Measurements from ENCODE around the gene ARF4. TPM values are rescaled to one million over a fixed set of nuclear protein-coding genes. Genes with fewer than 3 reads are reported as not detected.

ARF4 gene
- total and polyA plus RNA-seq, 10 of the 15 experiments (the other 5 are each of a cell fraction or from before 2014, with no cell fraction given): 66.2 to 283 (median 128) TPM

DNA sequence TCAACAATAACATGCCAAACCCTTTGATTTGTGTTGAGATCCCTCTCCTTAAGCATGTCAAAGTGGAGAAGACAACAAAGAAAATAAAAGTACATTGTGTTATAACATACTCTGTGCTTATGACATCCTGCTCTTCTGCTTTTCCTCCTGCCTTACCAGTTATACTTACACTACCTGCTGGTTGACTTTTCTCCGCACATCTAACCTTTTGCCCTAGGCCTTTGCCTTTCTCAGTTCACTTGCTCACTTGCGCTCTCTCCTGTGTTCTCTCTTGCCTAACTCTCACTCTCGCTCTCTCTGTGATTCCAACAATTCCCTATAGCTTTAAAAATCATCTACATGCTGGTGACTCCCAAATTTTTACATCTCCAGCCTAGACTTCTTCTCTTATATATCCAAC is 58.7 kb downstream of the ARF4 start:
- ChIA-PET POLR2A (no interaction called here), CTCF (no interaction called here), RAD21 (ENCODE audit: unreplicated experiment) (no interaction called here), SMC1A (ENCODE audit: uncharacterized antibody, unreplicated experiment) (no interaction called here)
- in situ Hi-C loops (cut with MboI): no loop called here
- Histone ChIP-seq H3K79me2 (ENCODE audit: control insufficient read depth, insufficient read depth, low read length) (no peaks in the 10 kb centered on the region), H3K9me3 (replicated peaks; ENCODE audit: control insufficient read depth, insufficient read depth, low read length) (no peaks in the 10 kb centered on the region), H3K4me2 (ENCODE audit: control insufficient read depth, insufficient read depth) (no peak overlapping the region), H3K9ac (ENCODE audit: control insufficient read depth, insufficient read depth, low read length) (no peak overlapping the region), H3K36me3 (ENCODE audit: control insufficient read depth in 2 of 2, insufficient read depth in 2 of 2, low read length in 1 of 2) (no peaks in the 10 kb centered on the region), H3K27me3 (replicated peaks in 1 of 2; ENCODE audit: control insufficient read depth in 2 of 2, insufficient read depth in 2 of 2, low read length in 1 of 2) (no peaks in the 10 kb centered on the region), H3K27ac (ENCODE audit: control insufficient read depth, insufficient read depth) (no peak overlapping the region), H4K20me1 (ENCODE audit: control insufficient read depth, insufficient read depth) (no peaks in the 10 kb centered on the region), H3K4me1 (ENCODE audit: control insufficient read depth, insufficient read depth, low read length) (no peaks in the 10 kb centered on the region), H2AFZ (ENCODE audit: control insufficient read depth, low read depth, low read length) (no peak overlapping the region), H3K4me3 (no peak overlapping the region)
- DNase-seq (ENCODE audit: low read depth, low spot score): no peak
- WGBS (ENCODE audit: insufficient coverage, insufficient replicate concordance, low lambda C conversion rate, missing lambda C conversion rate): 77% methylated on average over 3 of the region's 3 CpGs
- no peak for FAIRE-seq
- no peak for ATAC-seq
- no peak for TF ChIP-seq KLF5 (IDR thresholded peaks at IDR 0.05; ENCODE audit: partially characterized antibody)
- TF ChIP-seq TCF3 (IDR thresholded peaks at IDR 0.05; ENCODE audit: borderline replicate concordance, insufficient read depth, low read depth, low read length): no peak
- no peak for TF ChIP-seq POLR2AphosphoS2 (IDR thresholded peaks at IDR 0.05; ENCODE audit: low read depth, low read length)
- no peak for TF ChIP-seq BHLHE40 (IDR thresholded peaks at IDR 0.05; ENCODE audit: borderline replicate concordance in 1 of 2, low read depth in 2 of 2, low read length in 1 of 2)
- intact Hi-C loops (cut with micrococcal nuclease; ENCODE audit: unreplicated experiment): no loop called here
- no TSS peak for BruUV-seq (replicated peaks)

DNA sequence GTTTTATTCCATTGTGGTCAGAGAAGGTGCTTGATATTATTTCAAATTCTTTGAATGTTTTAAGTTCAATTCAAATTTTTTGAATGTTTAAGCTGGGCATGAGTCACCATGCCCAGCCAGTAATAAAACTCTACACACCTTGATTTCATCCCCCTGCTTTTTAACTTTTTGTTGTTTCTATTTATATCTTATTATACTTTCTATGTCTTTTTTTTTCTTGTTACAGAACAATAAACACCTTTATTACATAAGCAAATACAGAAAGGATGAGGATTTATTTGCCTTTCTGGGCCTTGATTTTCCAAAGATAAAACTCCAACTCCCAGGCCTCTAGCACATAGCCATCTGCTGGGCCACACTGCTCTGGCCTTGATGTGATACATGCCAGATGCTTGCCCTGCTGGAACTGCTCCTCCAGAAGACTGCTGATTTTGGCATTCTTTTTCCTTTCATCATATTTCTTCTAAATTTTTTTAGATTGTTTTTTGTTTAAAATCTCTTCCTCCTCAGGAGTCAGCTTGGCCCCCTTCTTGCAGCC is 67.0 kb downstream of the ARF4 start:
- no peak overlapping the region for H3K4me3 ChIP-seq
- no peaks in the 10 kb centered on the region for H4K20me1 ChIP-seq (ENCODE audit: control insufficient read depth, insufficient read depth)
- in situ Hi-C loops (cut with MboI) (no loop called here), intact Hi-C loops (cut with micrococcal nuclease; ENCODE audit: unreplicated experiment) (no loop called here)
- H3K27me3 ChIP-seq (replicated peaks in 1 of 2; ENCODE audit: control insufficient read depth in 2 of 2, insufficient read depth in 2 of 2, low read length in 1 of 2): no peaks in the 10 kb centered on the region
- ChIA-PET CTCF (interaction anchor here (1.1 kb wide), 1 partner anchor 132 kb away, joined by 3 read pairs; no protein-coding TSS in a partner anchor), RAD21 (ENCODE audit: unreplicated experiment) (no interaction called here), SMC1A (ENCODE audit: uncharacterized antibody, unreplicated experiment) (interaction anchor here (0.7 to 1.3 kb wide), 2 partner anchors 12 to 1209 kb away, joined by 3 to 4 read pairs; no protein-coding TSS in a partner anchor), POLR2A (no interaction called here)
- H3K27ac ChIP-seq (ENCODE audit: control insufficient read depth, insufficient read depth): no peak overlapping the region
- H3K4me1 ChIP-seq (ENCODE audit: control insufficient read depth, insufficient read depth, low read length): no peaks in the 10 kb centered on the region
- no peak overlapping the region for H2AFZ ChIP-seq (ENCODE audit: control insufficient read depth, low read depth, low read length)
- no peaks in the 10 kb centered on the region for H3K9me3 ChIP-seq (replicated peaks; ENCODE audit: control insufficient read depth, insufficient read depth, low read length)
- DNase-seq (ENCODE audit: low read depth, low spot score) (no peak), FAIRE-seq (no peak), ATAC-seq (no peak)
- no peak overlapping the region for H3K4me2 ChIP-seq (ENCODE audit: control insufficient read depth, insufficient read depth)
- no TSS peak for BruUV-seq (replicated peaks)
- H3K79me2 ChIP-seq (ENCODE audit: control insufficient read depth, insufficient read depth, low read length): no peaks in the 10 kb centered on the region
- no peak overlapping the region for H3K9ac ChIP-seq (ENCODE audit: control insufficient read depth, insufficient read depth, low read length)
- no peaks in the 10 kb centered on the region for H3K36me3 ChIP-seq (ENCODE audit: control insufficient read depth in 2 of 2, insufficient read depth in 2 of 2, low read length in 1 of 2)
- no peak for TF ChIP-seq NRF1 (conservative IDR thresholded peaks at IDR 0.05; ENCODE audit: low read depth, low read length)
- TF ChIP-seq RUNX3 (IDR thresholded peaks at IDR 0.05; ENCODE audit: low read length): no peak
- TF ChIP-seq, protein P1, sequence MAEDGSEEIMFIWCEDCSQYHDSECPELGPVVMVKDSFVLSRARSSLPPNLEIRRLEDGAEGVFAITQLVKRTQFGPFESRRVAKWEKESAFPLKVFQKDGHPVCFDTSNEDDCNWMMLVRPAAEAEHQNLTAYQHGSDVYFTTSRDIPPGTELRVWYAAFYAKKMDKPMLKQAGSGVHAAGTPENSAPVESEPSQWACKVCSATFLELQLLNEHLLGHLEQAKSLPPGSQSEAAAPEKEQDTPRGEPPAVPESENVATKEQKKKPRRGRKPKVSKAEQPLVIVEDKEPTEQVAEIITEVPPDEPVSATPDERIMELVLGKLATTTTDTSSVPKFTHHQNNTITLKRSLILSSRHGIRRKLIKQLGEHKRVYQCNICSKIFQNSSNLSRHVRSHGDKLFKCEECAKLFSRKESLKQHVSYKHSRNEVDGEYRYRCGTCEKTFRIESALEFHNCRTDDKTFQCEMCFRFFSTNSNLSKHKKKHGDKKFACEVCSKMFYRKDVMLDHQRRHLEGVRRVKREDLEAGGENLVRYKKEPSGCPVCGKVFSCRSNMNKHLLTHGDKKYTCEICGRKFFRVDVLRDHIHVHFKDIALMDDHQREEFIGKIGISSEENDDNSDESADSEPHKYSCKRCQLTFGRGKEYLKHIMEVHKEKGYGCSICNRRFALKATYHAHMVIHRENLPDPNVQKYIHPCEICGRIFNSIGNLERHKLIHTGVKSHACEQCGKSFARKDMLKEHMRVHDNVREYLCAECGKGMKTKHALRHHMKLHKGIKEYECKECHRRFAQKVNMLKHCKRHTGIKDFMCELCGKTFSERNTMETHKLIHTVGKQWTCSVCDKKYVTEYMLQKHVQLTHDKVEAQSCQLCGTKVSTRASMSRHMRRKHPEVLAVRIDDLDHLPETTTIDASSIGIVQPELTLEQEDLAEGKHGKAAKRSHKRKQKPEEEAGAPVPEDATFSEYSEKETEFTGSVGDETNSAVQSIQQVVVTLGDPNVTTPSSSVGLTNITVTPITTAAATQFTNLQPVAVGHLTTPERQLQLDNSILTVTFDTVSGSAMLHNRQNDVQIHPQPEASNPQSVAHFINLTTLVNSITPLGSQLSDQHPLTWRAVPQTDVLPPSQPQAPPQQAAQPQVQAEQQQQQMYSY (CRISPR knock-in tag; IDR thresholded peaks at IDR 0.05): no peak
- no peak for TF ChIP-seq FOXK2 (IDR thresholded peaks at IDR 0.05)
- TF ChIP-seq, protein P2, sequence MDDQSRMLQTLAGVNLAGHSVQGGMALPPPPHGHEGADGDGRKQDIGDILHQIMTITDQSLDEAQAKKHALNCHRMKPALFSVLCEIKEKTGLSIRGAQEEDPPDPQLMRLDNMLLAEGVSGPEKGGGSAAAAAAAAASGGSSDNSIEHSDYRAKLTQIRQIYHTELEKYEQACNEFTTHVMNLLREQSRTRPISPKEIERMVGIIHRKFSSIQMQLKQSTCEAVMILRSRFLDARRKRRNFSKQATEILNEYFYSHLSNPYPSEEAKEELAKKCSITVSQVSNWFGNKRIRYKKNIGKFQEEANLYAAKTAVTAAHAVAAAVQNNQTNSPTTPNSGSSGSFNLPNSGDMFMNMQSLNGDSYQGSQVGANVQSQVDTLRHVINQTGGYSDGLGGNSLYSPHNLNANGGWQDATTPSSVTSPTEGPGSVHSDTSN (IDR thresholded peaks at IDR 0.05; ENCODE audit: insufficient replicate concordance, low read depth, low read length): no peak
